WTC11 (cell line): ENCODE measurements around the gene GJA1. TPM values are rescaled to one million over a fixed set of nuclear protein-coding genes. Genes with fewer than 3 reads are reported as not detected.

ENCODE experiments used
- ATAC-seq: fragments of 200-7000 bp; cut with Tn5 transposase; 2 replicates; pipeline ENCODE4 v1.10.0; 2021; ENCODE audit warnings: mild to moderate bottlenecking, moderate library complexity
- CTCF ChIA-PET: fragments of 300-600 bp; sonication (Branson Sonifier 250); formaldehyde crosslinking; loops from one replicate; lab custom pipeline; 2021; ENCODE audit warnings: antibody characterized with exemption; lab: Charles Lee
- POLR2A ChIA-PET: fragments of 350-600 bp; sonication (Branson Sonifier 250); formaldehyde crosslinking; loops from one replicate; lab custom pipeline; 2021; ENCODE audit warnings: antibody characterized with exemption; lab: Charles Lee
- DNase-seq: peaks from one replicate; pipeline ENCODE4 v3.0.0; 2021; ENCODE audit warnings: low spot score
- H3K27ac Mint-ChIP-seq: 2 replicates; pipeline ENCODE4 v1.8.0; 2021; ENCODE audit warnings: mixed read lengths
- H3K27me3 Mint-ChIP-seq: 2 replicates; pipeline ENCODE4 v1.8.0; 2021; ENCODE audit warnings: low read depth, mild to moderate bottlenecking, moderate library complexity, mixed read lengths
- H3K36me3 Mint-ChIP-seq: 2 replicates; pipeline ENCODE4 v1.8.0; 2021; ENCODE audit warnings: mixed read lengths
- H3K4me1 Mint-ChIP-seq: 2 replicates; pipeline ENCODE4 v1.8.0; 2022; ENCODE audit warnings: mixed read lengths
- H3K4me3 Mint-ChIP-seq: 2 replicates; pipeline ENCODE4 v1.8.0; 2021; ENCODE audit warnings: mild to moderate bottlenecking, moderate library complexity, mixed read lengths
- H3K9me3 Mint-ChIP-seq: 2 replicates; pipeline ENCODE4 v1.8.0; 2021; ENCODE audit warnings: mixed read lengths
- AR ChIP-seq: fragments of 250-450 bp; sonication (Bioruptor Pico); IDR thresholded peaks from 2 replicates; pipeline ENCODE4 v1.9.0; 2021; ENCODE audit warnings: mild to moderate bottlenecking
- ATF2 ChIP-seq: sonication (generic); formaldehyde crosslinking; IDR thresholded peaks from 2 replicates; pipeline ENCODE4 v1.8.1; 2022; ENCODE audit warnings: low read depth, missing genetic modification reagents, borderline replicate concordance
- CREM ChIP-seq: sonication (generic); formaldehyde crosslinking; IDR thresholded peaks from 2 replicates; pipeline ENCODE4 v1.8.1; 2022; ENCODE audit warnings: mild to moderate bottlenecking, missing genetic modification reagents, moderate library complexity
- EMX1 ChIP-seq: fragments of 250-450 bp; sonication (Bioruptor Pico); IDR thresholded peaks from 2 replicates; pipeline ENCODE4 v1.8.0; 2021; ENCODE audit warnings: mild to moderate bottlenecking
- ERG ChIP-seq: fragments of 250-450 bp; sonication (Bioruptor Pico); IDR thresholded peaks from 2 replicates; pipeline ENCODE4 v1.8.0; 2021; ENCODE audit warnings: mild to moderate bottlenecking
- ETV6 ChIP-seq: sonication (generic); formaldehyde crosslinking; IDR thresholded peaks from 2 replicates; pipeline ENCODE4 v1.8.1; 2022; ENCODE audit warnings: mild to moderate bottlenecking, missing genetic modification reagents
- GRHL2 ChIP-seq: fragments of 250-450 bp; sonication (Bioruptor Pico); IDR thresholded peaks from 2 replicates; pipeline ENCODE4 v1.8.0; 2022; ENCODE audit warnings: mild to moderate bottlenecking, moderate library complexity; ENCODE audit not compliant: insufficient replicate concordance, severe bottlenecking
- GTF2I ChIP-seq: fragments of 250-450 bp; sonication (Bioruptor Pico); conservative IDR thresholded peaks from 2 replicates; pipeline ENCODE4 v1.4.0; 2021; ENCODE audit warnings: mild to moderate bottlenecking
- IRF2 ChIP-seq: sonication (generic); formaldehyde crosslinking; IDR thresholded peaks from 2 replicates; pipeline ENCODE4 v1.8.0; 2022; ENCODE audit warnings: low read depth, missing genetic modification reagents, borderline replicate concordance
- JAZF1 ChIP-seq: fragments of 250-450 bp; sonication (Bioruptor Pico); IDR thresholded peaks from 2 replicates; pipeline ENCODE4 v1.9.0; 2021; ENCODE audit warnings: moderate library complexity, mild to moderate bottlenecking, inconsistent platforms
- MAX ChIP-seq: sonication (generic); formaldehyde crosslinking; IDR thresholded peaks from 2 replicates; pipeline ENCODE4 v1.8.0; 2022; ENCODE audit warnings: mild to moderate bottlenecking, missing genetic modification reagents
- MYBL2 ChIP-seq: sonication (generic); formaldehyde crosslinking; IDR thresholded peaks from 2 replicates; pipeline ENCODE4 v1.8.1; 2023; ENCODE audit warnings: mild to moderate bottlenecking, moderate library complexity, missing genetic modification reagents
- PRRX2 ChIP-seq: fragments of 250-450 bp; sonication (Bioruptor Pico); IDR thresholded peaks from 2 replicates; pipeline ENCODE4 v1.8.0; 2021; ENCODE audit warnings: mild to moderate bottlenecking
- RELA ChIP-seq: sonication (generic); formaldehyde crosslinking; IDR thresholded peaks from 2 replicates; pipeline ENCODE4 v1.8.1; 2022; ENCODE audit warnings: missing genetic modification reagents, mild to moderate bottlenecking, borderline replicate concordance
- RORB ChIP-seq: fragments of 250-450 bp; sonication (Bioruptor Pico); IDR thresholded peaks from 2 replicates; pipeline ENCODE4 v1.9.0; 2021; ENCODE audit warnings: mild to moderate bottlenecking
- STAT6 ChIP-seq: sonication (generic); formaldehyde crosslinking; conservative IDR thresholded peaks from 2 replicates; pipeline ENCODE4 v1.8.1; 2023; ENCODE audit warnings: mild to moderate bottlenecking, low read depth, missing genetic modification reagents, moderate library complexity
- ZBTB43 ChIP-seq: sonication (generic); formaldehyde crosslinking; IDR thresholded peaks from 2 replicates; pipeline ENCODE4 v1.8.1; 2023; ENCODE audit warnings: mild to moderate bottlenecking, missing genetic modification reagents
- ZNF138 ChIP-seq: sonication (generic); formaldehyde crosslinking; conservative IDR thresholded peaks from 2 replicates; pipeline ENCODE4 v1.8.1; 2022; ENCODE audit warnings: mild to moderate bottlenecking, moderate library complexity, missing genetic modification reagents
- ZNF281 ChIP-seq: sonication (generic); formaldehyde crosslinking; IDR thresholded peaks from 2 replicates; pipeline ENCODE4 v1.8.0; 2023; ENCODE audit warnings: mild to moderate bottlenecking, missing genetic modification reagents
- ZNF425 ChIP-seq: fragments of 250-450 bp; sonication (Bioruptor Pico); conservative IDR thresholded peaks from 2 replicates; pipeline ENCODE4 v1.9.0; 2021; ENCODE audit warnings: mild to moderate bottlenecking
- ZNF512 ChIP-seq: sonication (generic); formaldehyde crosslinking; IDR thresholded peaks from 2 replicates; pipeline ENCODE4 v1.8.1; 2022; ENCODE audit warnings: missing genetic modification reagents, borderline replicate concordance
- total RNA-seq: library from RNA; stranded (reverse); gene quantifications from 3 replicates; pipeline ENCODE4 v1.2.3, GENCODE V29; 2021

The GJA1 gene
- total RNA-seq, 1 experiment from 2014 or later = 546 TPM

GRCh38 chr6:121451250-121451649 lies 15.8 kb downstream of the GJA1 start:
- Mint-ChIP-seq H3K9me3 (0 out of 2 replicates have a peak, but pooled peaks cover 3% of the 10 kb centered on the region), H3K27ac (peak overlapping the region; percentile 8; the same call in 1 of the 2 replicates), H3K36me3 (peaks cover 38% of the 10 kb centered on the region), H3K4me3 (no peak overlapping the region), H3K27me3 (no peaks in the 10 kb centered on the region), H3K4me1 (peaks cover 38% of the 10 kb centered on the region)
- ChIA-PET POLR2A (interaction anchor here (0.8 kb wide), 1 partner anchor 15 kb away, joined by 3 read pairs; no protein-coding TSS in a partner anchor), CTCF (interaction anchor here (0.6 kb wide), 1 partner anchor 70 kb away, joined by 3 read pairs; no protein-coding TSS in a partner anchor)
- TF ChIP-seq ATF2 (CRISPR knock-in tag) (no peak), RELA (CRISPR knock-in tag) (no peak), PRRX2 (CRISPR knock-in tag) (no peak), JAZF1 (no peak), ZNF512 (CRISPR knock-in tag) (no peak), ZNF281 (no peak), MAX (CRISPR knock-in tag) (no peak), RORB (CRISPR knock-in tag) (peak; percentile 32; the same call in 1 of the 2 replicates), GTF2I (CRISPR knock-in tag) (no peak), ZNF425 (CRISPR knock-in tag) (peak; percentile 61), ZNF138 (CRISPR knock-in tag) (no peak), IRF2 (no peak), AR (no peak), ZBTB43 (CRISPR knock-in tag) (no peak), EMX1 (CRISPR knock-in tag) (no peak), GRHL2 (CRISPR knock-in tag) (no peak), ERG (0 out of 2 replicates have a peak, but pooled peaks have one; percentile 14), ETV6 (CRISPR knock-in tag) (no peak), CREM (CRISPR knock-in tag) (no peak), STAT6 (no peak), MYBL2 (CRISPR knock-in tag) (no peak)
- DNase-seq (no peak), ATAC-seq (peak; percentile 18; the same call in 1 of the 2 replicates)
